Measurements from ENCODE around the gene HEMGN.
A peak's percentile ranks its signal among the peaks of the same experiment; 100 is the strongest.

HEMGN gene

GRCh38 chr9:97982683-97983588 lies 45.0 kb upstream of the HEMGN start, which contains the start of gene ANP32B:
Gene ANP32B (plus strand): TSS chr9:97983341. CDS start chr9:97983556, 215 bp downstream.
- Mint-ChIP-seq H3K4me1 (peaks cover 48% of the 10 kb centered on the region), H3K4me3 (peak within 1 kb of the TSS; percentile 81), H3K9me3 (no peaks in the 10 kb centered on the region), H3K27ac (no peak within 1 kb of the TSS), H3K27me3 (ENCODE audit: low read depth, poor library complexity) (peaks cover 18% of the 10 kb centered on the region), H3K36me3 (ENCODE audit: low read depth) (no peaks in the 10 kb centered on the region)
- peak; percentile 62 for TF ChIP-seq CTCF (IDR thresholded peaks at IDR 0.05)
- DNase-seq = peak; percentile 94

GRCh38 chr9:97981846-97982682 lies 44.1 kb upstream of the HEMGN start:
- Mint-ChIP-seq H3K27ac (peak overlapping the region; percentile 77), H3K4me1 (peaks cover 39% of the 10 kb centered on the region), H3K4me3 (peak overlapping the region; percentile 78), H3K36me3 (ENCODE audit: low read depth) (no peaks in the 10 kb centered on the region), H3K9me3 (peaks cover 4% of the 10 kb centered on the region), H3K27me3 (ENCODE audit: low read depth, poor library complexity) (peaks cover 24% of the 10 kb centered on the region)
- no peak for TF ChIP-seq CTCF (IDR thresholded peaks at IDR 0.05)
- peak; percentile 15 for DNase-seq

- Mint-ChIP-seq H3K4me3 (peak overlapping the region; percentile 78), H3K36me3 (ENCODE audit: low read depth) (no peaks in the 10 kb centered on the region), H3K4me1 (peaks cover 30% of the 10 kb centered on the region), H3K27ac (peak overlapping the region; percentile 77), H3K27me3 (ENCODE audit: low read depth, poor library complexity) (peaks cover 33% of the 10 kb centered on the region), H3K9me3 (peaks cover 10% of the 10 kb centered on the region)
- peak; percentile 16 for DNase-seq
- TF ChIP-seq CTCF (IDR thresholded peaks at IDR 0.05) = no peak
Observed at GRCh38 chr9:97980918-97981845, 43.2 kb upstream of the HEMGN start.

- peaks cover 14% of the 10 kb centered on the region for H3K9me3 Mint-ChIP-seq
- peaks cover 26% of the 10 kb centered on the region for H3K4me1 Mint-ChIP-seq
- H3K36me3 Mint-ChIP-seq (ENCODE audit: low read depth) = no peaks in the 10 kb centered on the region
- no peak for TF ChIP-seq CTCF (IDR thresholded peaks at IDR 0.05)
- no peak overlapping the region for H3K27ac Mint-ChIP-seq
- peaks cover 39% of the 10 kb centered on the region for H3K27me3 Mint-ChIP-seq (ENCODE audit: low read depth, poor library complexity)
- peak overlapping the region; percentile 78 for H3K4me3 Mint-ChIP-seq
- DNase-seq = no peak
Observed at GRCh38 chr9:97980479-97980803, 42.5 kb upstream of the HEMGN start.

GRCh38 chr9:97979788-97980478 lies 42.0 kb upstream of the HEMGN start:
- Mint-ChIP-seq H3K27ac (no peak overlapping the region), H3K27me3 (ENCODE audit: low read depth, poor library complexity) (peaks cover 44% of the 10 kb centered on the region), H3K36me3 (ENCODE audit: low read depth) (peaks cover 4% of the 10 kb centered on the region), H3K9me3 (peaks cover 19% of the 10 kb centered on the region), H3K4me3 (no peak overlapping the region), H3K4me1 (peaks cover 26% of the 10 kb centered on the region)
- no peak for TF ChIP-seq CTCF (IDR thresholded peaks at IDR 0.05)
- DNase-seq = no peak

All from nephron progenitor cell (in vitro differentiated cells).